ENCODE data around the gene TMEM222. TPM values are rescaled to one million over a fixed set of nuclear protein-coding genes. Genes with fewer than 3 reads are reported as not detected.

TMEM222 gene
- total RNA-seq, 1 donor from 2014 or later = 22.3 TPM

- DNase-seq = peak; percentile 73
These were observed 14.8 kb upstream of the TMEM222 start for GRCh38 chr1:27306892-27307761.

- peak; percentile 46 for DNase-seq
These were observed 13.9 kb upstream of the TMEM222 start for GRCh38 chr1:27307874-27308598.

- no peak for DNase-seq
These were observed 7.8 kb upstream of the TMEM222 start for GRCh38 chr1:27314169-27314568.

GRCh38 chr1:27314737-27315136 lies 7.2 kb upstream of the TMEM222 start:
- DNase-seq = no peak

- no peak for DNase-seq
These were observed 5.1 kb upstream of the TMEM222 start for GRCh38 chr1:27316860-27317259.

GRCh38 chr1:27318136-27318535 lies 3.8 kb upstream of the TMEM222 start:
- DNase-seq = no peak

- peak; percentile 67 for DNase-seq
These were observed 3.4 kb upstream of the TMEM222 start for GRCh38 chr1:27318596-27318995.

GRCh38 chr1:27322569-27323240 lies 742 bp downstream of the TMEM222 start:
- DNase-seq = no peak

GRCh38 chr1:27325286-27325685 lies 3.3 kb downstream of the TMEM222 start:
- DNase-seq = no peak

GRCh38 chr1:27327964-27328363 lies 6.0 kb downstream of the TMEM222 start:
- no peak for DNase-seq

GRCh38 chr1:27330786-27331185 lies 8.8 kb downstream of the TMEM222 start:
- no peak for DNase-seq

- no peak for DNase-seq
These were observed 9.5 kb downstream of the TMEM222 start for GRCh38 chr1:27331426-27331825.

- DNase-seq = no peak
These were observed 10.0 kb downstream of the TMEM222 start for GRCh38 chr1:27331922-27332321.

GRCh38 chr1:27332536-27333281 lies 10.7 kb downstream of the TMEM222 start:
- DNase-seq = peak; percentile 53

- no peak for DNase-seq
These were observed 11.8 kb downstream of the TMEM222 start for GRCh38 chr1:27333717-27334279.

- DNase-seq = no peak
These were observed 13.8 kb downstream of the TMEM222 start for GRCh38 chr1:27335506-27336422.

GRCh38 chr1:27336756-27337155 lies 14.8 kb downstream of the TMEM222 start:
- no peak for DNase-seq

GRCh38 chr1:27338751-27339150 lies 16.8 kb downstream of the TMEM222 start:
- no peak for DNase-seq

- DNase-seq = no peak
These were observed 17.2 kb downstream of the TMEM222 start for GRCh38 chr1:27339213-27339612.

- peak; percentile 60 for DNase-seq
These were observed 19.7 kb downstream of the TMEM222 start, which contains the start of gene SYTL1 for GRCh38 chr1:27341525-27342252. TSS of gene SYTL1 (plus strand) at chr1:27342022. CDS start at chr1:27345335, 3,313 bp downstream.

Measured in tongue (tissue), 2 donors.